Mammary epithelial cell (primary cell): ENCODE data around the gene PPP1R10.

Experiments
- EZH2 ChIP-seq: IDR thresholded peaks from 2 replicates; pipeline ENCODE4 v1.6.1; 2012; ENCODE audit warnings: low read length, inconsistent platforms, borderline replicate concordance
- TF ChIP-seq, protein P1 (sequence below), 2 donors: IDR thresholded peaks in 1 of 2; conservative IDR thresholded peaks in 1 of 2; 2 replicates each; pipeline ENCODE4 v1.5.1; 2011 to 2012; ENCODE audit warnings: inconsistent platforms in 2 of 2, low read length in 2 of 2, mild to moderate bottlenecking in 2 of 2, control low read depth in 1 of 2, low read depth in 1 of 2; ENCODE audit not compliant: insufficient read depth in 1 of 2; ENCODE audit errors: extremely low read depth in 1 of 2

DNA sequence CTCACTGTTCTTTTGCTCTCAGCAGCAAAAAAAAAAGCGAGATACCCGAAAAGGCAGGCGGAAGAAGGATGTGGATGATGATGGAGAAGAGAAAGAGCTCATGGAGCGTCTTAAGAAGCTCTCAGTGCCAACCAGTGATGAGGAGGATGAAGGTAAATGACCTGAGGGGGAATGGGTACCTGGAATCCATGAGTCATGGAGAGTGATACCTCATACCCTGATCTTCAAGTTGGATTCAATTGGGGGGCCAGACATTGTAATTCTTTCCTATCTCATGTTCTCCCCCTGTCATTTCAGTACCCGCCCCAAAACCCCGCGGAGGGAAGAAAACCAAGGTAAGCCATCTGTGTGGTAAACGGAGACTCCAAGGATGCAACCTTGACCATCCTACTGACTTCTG is 39.0 kb downstream of the PPP1R10 start:
- TF ChIP-seq, protein P1, sequence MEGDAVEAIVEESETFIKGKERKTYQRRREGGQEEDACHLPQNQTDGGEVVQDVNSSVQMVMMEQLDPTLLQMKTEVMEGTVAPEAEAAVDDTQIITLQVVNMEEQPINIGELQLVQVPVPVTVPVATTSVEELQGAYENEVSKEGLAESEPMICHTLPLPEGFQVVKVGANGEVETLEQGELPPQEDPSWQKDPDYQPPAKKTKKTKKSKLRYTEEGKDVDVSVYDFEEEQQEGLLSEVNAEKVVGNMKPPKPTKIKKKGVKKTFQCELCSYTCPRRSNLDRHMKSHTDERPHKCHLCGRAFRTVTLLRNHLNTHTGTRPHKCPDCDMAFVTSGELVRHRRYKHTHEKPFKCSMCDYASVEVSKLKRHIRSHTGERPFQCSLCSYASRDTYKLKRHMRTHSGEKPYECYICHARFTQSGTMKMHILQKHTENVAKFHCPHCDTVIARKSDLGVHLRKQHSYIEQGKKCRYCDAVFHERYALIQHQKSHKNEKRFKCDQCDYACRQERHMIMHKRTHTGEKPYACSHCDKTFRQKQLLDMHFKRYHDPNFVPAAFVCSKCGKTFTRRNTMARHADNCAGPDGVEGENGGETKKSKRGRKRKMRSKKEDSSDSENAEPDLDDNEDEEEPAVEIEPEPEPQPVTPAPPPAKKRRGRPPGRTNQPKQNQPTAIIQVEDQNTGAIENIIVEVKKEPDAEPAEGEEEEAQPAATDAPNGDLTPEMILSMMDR (conservative IDR thresholded peaks at IDR 0.05 in 1 of 2, IDR thresholded peaks at IDR 0.05 in 1 of 2; ENCODE audit: extremely low read depth in 1 of 2, insufficient read depth in 1 of 2, low read depth in 1 of 2, low read length in 2 of 2): no peak
- TF ChIP-seq EZH2: no peak
